ENCODE data around the gene ATP5MC3. TPM values are rescaled to one million over a fixed set of nuclear protein-coding genes. Genes with fewer than 3 reads are reported as not detected.

ATP5MC3 gene
- total and polyA plus RNA-seq, 2 donors (not counting 3 experiments of a cell fraction or from before 2014, with no cell fraction given): 201 to 452 TPM

- TF ChIP-seq MAX (IDR thresholded peaks at IDR 0.05; ENCODE audit: insufficient read depth, insufficient read length): no peak
- TF ChIP-seq FOS (IDR thresholded peaks at IDR 0.05; ENCODE audit: borderline replicate concordance, insufficient read depth, low read length): no peak
- no peak for TF ChIP-seq GATA2 (IDR thresholded peaks at IDR 0.05; ENCODE audit: insufficient read depth, insufficient read length, low read depth, low read length)
- TF ChIP-seq POLR2AphosphoS5 (IDR thresholded peaks at IDR 0.05; ENCODE audit: insufficient read depth, low read depth, low read length): no peak
- TF ChIP-seq JUN (IDR thresholded peaks at IDR 0.05; ENCODE audit: borderline replicate concordance, insufficient read depth, insufficient read length, low read depth): no peak
- no peak for TF ChIP-seq CTCF (IDR thresholded peaks at IDR 0.05; ENCODE audit: extremely low read depth in 1 of 2, insufficient read depth in 1 of 2, low read depth in 1 of 2, low read length in 2 of 2)
- TF ChIP-seq MYC (IDR thresholded peaks at IDR 0.05; ENCODE audit: low read depth, low read length): no peak
- no peak for TF ChIP-seq EZH2 (IDR thresholded peaks at IDR 0.05; ENCODE audit: borderline replicate concordance, low read depth, low read length, severe bottlenecking)
- no peak for TF ChIP-seq POLR2A (IDR thresholded peaks at IDR 0.05; ENCODE audit: low read depth, low read length)
- H3K36me3 ChIP-seq (ENCODE audit: control insufficient read depth in 2 of 2, extremely low read depth in 1 of 2, insufficient read depth in 2 of 2, low read length in 2 of 2): peaks cover 5 to 18% of the 10 kb centered on the region in 2 experiments
- peaks cover 26% of the 10 kb centered on the region for H3K79me2 ChIP-seq (ENCODE audit: control insufficient read depth, insufficient read depth, low read length)
These were observed 4.9 kb downstream of the ATP5MC3 start for GRCh38 chr2:175176624-175177023.

More at GRCh38 chr2:175176624-175177023, 4.9 kb downstream of the ATP5MC3 start:
- Histone ChIP-seq H2AFZ (ENCODE audit: low read depth, low read length) (no peak overlapping the region), H3K4me2 (ENCODE audit: insufficient read depth, low read length) (no peak overlapping the region), H3K27ac (ENCODE audit: insufficient read depth, low read depth, low read length) (no peak overlapping the region), H3K9me1 (replicated peaks; ENCODE audit: control insufficient read depth, extremely low read depth, insufficient read depth, low read length) (peaks cover 4% of the 10 kb centered on the region), H3K9ac (replicated peaks; ENCODE audit: extremely low read depth, insufficient read depth, low read length) (no peak overlapping the region), H3K4me1 (ENCODE audit: control insufficient read depth, extremely low read depth, insufficient read depth, low read length) (no peaks in the 10 kb centered on the region), H4K20me1 (replicated peaks; ENCODE audit: control insufficient read depth, extremely low read depth, insufficient read depth, low read length) (no peaks in the 10 kb centered on the region), H3K4me3 (replicated peaks in 1 of 3; ENCODE audit: insufficient read depth in 1 of 3, low read depth in 1 of 3, low read length in 3 of 3) (no peak overlapping the region), H3K9me3 (replicated peaks; ENCODE audit: control insufficient read depth, insufficient read depth, low read length) (no peaks in the 10 kb centered on the region), H3K27me3 (ENCODE audit: control insufficient read depth in 2 of 2, insufficient read depth in 2 of 2, low read length in 2 of 2) (no peaks in the 10 kb centered on the region)
- intact Hi-C loops (cut with micrococcal nuclease): no loop called here
- no TSS peak for BruUV-seq (replicated peaks)
- ChIA-PET POLR2A (no interaction called here), CTCF (no interaction called here)
- dilution Hi-C loops (cut with MboI; ENCODE audit: extremely low pct_ligation_motif_present, low sequenced_read_pairs): no loop called here
- FAIRE-seq (no peak), DNase-seq (ENCODE audit: low read depth, low spot score) (no peak)

Data from endothelial cell of umbilical vein (primary cell).